HTR-8/SVneo (cell line): ENCODE data around the gene AATF.

Experiments used
- DNase-seq: peaks from one replicate; pipeline ENCODE4 v3.0.0; 2011; ENCODE audit warnings: low spot score, mixed read lengths; ENCODE audit not compliant: insufficient read length
- FAIRE-seq: peaks from 2 replicates; lab custom pipeline; 2011; peaks lifted over from hg19 to GRCh38; lab: Jason Lieb, UNC

The AATF gene

DNA sequence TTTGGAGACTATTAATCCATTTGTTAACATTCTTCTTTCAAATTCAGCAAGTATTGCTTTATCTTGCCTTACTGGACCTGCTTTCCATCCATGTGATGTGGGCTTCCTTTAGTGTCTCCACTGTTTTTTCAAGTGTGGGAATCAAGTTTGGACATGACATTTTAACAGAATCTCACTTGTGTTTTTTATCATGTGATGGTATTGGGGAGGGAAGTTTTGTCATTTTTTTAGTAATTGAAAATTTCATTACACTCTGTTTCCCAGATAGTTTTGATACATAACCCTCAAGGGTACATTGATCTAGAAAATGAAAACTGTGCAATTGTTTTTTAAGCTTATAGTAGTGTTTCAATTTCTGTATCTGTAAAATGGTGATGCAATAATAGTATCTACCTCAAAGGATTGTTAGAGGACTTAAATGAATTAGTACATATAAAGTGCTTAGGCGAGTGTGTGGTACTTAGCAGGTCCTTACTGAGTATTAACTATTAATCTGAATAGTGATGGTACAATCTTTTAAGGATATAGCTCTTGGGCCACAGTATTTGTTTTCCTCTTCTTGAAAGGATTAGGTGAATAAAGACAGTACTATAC lies 27.3 kb downstream of the AATF start:
- DNase-seq, result no peak
- FAIRE-seq, result no peak

DNA sequence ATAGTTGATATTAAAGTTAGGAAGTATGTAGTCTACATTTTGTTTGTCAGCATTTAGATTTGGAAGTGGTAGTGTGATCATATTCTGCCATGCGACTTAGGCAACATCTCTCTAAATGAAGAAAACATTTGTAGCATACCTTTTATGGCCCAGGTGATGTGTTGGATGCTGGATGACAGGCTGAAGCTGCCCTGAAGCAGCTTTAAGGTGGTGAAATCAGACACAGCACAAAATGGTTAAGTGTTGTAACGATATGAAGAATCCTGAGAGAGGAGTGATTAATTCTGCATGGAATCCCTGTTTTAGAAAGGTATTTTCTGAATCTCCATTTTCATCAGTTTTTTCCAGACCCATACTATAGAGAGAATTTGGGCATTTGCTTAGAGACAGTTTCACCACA lies 28.3 kb downstream of the AATF start:
- DNase-seq (no peak), FAIRE-seq (no peak)

DNA sequence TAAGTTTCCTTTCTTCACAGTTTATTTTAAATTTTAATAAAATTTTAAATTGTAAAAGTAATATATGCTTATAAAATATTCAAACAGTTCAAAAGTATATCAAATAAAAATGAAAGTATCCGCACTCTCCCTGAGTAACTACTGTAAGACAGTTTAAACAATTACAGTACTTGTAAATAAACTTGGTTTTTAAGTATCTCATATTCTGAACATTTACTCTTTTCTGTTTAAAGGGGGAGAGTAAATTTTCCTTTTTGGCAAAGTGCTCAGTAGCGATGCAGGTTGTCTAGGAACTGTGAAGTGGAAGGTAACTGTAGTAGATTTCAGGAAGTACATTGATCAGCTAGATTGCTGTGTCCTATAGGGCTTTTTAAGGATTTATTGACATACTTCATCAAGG lies 28.8 kb downstream of the AATF start:
- FAIRE-seq (no peak), DNase-seq (no peak)

DNA sequence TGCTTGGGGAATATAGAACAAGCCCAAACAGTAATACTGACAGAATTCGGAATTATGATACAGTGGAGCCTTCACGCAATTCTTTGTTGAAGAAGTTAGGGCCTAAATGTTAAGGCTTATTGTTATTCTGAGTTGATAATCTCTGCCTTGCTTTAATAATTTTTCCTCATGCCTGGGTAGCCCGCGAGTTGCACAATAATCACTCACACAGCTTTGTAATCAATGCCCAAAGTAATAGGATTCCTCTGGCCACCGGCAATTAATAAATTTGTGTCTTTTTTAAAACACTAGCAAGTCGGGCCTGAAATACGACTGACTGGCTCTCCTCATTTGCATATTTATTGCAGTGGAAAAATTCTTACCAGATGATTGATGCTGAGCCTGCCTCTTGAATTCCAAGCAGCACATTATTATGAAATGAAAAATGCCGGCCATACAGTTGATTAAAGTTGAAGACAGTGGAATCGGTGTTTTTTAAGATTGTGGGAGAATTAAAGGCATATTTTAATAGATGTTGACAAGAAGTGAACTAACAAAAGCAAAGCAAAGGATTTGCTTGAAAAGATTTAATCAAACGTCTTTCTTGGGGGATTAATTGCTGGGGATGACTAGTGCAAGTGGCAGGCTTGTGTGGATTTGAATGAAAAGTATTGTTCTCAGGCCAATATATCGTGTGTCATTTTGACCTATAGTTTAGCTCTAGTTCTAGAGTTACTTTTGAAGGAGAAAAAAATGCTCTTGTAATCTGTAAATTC lies 30.2 kb downstream of the AATF start:
- FAIRE-seq (no peak), DNase-seq (peak; percentile 25)

DNA sequence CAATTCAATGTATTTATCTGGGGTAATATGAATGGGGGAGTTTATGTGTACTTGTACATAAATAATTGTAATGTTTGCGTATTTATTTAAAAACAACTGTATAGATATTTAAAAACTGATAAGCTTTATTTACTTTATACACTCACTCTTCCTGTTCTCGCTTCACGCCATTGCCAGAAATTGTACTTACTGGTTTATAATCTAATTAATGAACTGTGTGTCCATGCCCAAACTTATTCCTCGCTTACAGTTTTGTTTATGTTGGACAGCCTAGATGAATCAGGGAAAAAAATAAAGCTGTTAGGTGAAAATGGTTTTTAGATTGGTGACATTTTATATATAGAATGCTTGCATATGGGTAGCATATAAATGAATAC lies 30.8 kb downstream of the AATF start:
- FAIRE-seq (no peak), DNase-seq (no peak)

DNA sequence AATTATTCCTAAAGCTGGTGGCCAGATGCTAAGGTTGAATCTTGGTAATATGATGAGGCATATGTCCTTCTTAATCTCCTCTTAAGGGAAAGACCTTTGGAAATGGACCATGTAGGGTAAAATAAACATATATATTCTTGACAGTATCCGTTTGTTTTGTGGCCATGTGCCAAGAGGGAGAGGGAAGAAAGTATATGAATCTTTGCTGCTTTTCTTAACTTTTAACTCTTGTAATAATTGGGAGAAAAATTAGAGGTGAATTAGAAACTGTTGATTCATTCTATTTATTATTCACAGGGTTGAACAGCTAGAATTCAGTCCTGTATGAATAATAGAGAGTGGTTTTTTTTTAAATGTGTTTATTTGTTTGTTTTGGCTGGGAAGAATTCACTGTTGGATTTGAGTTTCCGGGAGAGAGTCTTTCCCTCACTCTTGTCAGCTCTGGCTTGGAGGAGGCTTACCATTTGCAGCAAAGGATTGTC lies 31.6 kb downstream of the AATF start:
- FAIRE-seq (no peak), DNase-seq (no peak)

DNA sequence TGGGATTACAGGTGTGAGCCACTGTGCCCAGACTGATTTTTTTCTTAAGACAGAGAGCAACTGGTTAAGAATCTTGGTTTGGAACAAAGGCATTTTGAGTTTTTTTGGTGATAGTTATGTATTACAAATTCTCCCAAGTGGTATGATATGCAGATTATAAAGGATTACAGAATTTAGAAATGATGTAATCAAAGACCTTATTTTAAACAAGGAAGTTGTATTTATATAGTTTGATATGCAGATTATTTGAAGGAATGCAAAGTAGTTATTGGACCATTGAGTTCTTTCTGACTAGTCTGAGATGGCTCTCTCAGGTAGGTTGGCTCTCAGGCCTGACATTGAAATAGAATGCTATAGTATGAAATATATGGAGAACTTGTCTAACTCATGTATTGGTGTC lies 34.9 kb downstream of the AATF start:
- DNase-seq, result no peak
- no peak for FAIRE-seq

DNA sequence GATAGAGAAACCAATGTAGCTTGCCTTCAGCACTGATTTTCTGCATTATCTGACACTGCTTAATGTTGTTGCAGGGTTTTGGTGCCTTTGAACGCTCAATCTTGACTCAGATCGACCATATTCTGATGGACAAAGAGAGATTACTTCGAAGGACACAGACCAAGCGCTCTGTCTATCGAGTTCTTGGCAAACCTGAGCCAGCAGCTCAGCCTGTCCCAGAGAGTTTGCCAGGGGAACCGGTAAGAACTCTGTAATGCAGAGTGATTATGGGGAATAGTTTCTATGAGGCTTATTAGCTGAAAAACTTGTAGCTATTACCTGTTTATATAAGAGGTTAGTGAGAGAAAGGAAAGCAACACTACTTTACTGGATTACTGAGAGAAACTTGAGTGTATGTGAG lies 40.4 kb downstream of the AATF start:
- DNase-seq (no peak), FAIRE-seq (no peak)

DNA sequence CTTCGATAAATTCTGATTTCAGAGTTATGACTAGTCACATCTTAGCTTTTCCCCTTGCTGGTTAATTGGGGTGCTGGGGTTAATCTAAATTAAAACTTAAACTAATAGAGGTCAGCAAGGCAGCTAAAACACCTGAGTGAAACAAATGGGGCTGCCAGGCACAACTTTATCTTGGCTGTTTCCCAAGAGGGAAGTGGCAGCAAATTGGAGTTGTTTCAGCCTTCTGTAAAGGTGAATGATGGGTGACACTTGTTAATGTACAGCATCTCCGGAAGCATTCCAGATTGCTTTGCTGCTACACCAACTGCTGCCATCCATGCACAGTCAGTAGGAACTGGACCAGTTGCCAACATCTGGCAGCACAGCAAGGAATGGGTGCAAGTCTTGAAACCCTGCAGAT lies 43.9 kb downstream of the AATF start:
- no peak for DNase-seq
- FAIRE-seq, result no peak

DNA sequence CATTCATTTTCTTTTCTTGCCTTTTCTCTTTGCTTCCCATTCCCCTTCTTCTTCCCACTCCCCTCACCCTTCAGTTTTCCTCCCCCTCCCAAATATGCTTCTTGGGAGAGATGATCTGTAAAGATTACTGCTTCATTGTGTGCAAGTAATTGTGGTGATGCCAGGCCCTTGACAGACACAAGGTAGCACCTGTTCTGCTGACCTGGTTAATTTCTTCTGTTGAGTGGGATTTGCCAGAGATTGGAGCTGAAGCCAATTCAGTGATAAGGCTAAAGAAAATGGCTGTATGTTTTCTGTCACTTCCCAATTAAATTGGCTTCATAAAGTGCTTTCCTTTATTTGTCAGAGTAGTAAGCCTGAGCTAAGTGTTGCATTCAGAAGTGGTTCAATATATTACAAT lies 44.5 kb downstream of the AATF start:
- DNase-seq (no peak), FAIRE-seq (no peak)

DNA sequence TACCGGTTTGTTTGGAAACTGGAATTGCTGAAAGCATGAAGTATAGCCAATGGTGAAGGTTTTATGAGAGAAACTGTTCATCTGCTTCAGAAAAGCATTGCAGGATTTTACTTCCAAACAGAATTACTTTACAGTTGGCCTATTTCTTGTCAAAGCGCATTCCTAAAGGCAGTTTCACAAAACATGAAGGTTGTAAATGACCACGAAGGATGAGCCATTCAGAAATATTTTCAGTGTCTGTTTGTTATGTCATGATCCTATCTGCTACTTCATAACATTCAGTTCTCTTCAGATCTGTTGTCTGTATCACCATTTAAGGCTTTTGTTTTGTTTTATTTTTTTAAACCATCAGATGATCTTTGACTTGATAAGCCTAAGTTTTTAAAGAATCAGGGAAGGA lies 45.7 kb downstream of the AATF start:
- FAIRE-seq (no peak), DNase-seq (no peak)

DNA sequence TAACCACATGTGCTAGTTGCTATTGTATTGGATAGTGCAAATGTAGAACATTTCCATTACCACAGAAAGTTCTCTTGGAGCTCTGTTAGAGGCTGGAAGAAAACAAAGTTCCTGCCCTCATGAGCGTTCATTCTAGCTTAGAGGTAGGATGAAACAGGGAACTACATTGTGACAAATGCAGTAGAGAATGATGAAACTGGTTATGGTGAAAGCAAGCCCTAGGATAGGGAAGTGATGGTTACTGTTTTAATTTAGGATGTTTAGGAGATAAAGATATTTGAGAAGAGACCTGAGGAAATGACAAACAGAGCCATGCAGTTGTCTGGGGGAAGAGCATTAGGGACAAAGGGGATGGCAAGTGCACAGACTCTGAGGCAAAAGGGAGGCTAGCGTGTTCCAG lies 50.7 kb downstream of the AATF start:
- FAIRE-seq, result no peak
- no peak for DNase-seq

DNA sequence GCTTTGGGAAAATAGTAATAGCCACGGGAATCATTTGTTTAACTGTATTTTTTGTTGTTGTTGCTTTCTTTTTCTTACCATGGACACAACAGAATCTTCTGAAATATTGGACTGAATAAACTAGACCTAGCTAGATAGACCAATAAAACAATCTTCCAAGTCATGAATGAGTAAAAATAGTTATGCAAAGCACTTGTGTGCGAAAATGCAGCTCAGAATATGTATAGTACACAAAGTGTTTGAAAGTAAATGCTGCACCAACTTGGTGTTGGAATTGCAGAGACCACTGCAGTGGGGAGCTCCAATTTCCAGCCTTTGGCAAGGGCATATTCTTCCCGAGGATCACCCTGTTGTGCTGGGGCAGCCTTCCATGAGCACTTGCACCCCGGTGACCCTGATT lies 68.0 kb downstream of the AATF start:
- no peak for DNase-seq
- no peak for FAIRE-seq

DNA sequence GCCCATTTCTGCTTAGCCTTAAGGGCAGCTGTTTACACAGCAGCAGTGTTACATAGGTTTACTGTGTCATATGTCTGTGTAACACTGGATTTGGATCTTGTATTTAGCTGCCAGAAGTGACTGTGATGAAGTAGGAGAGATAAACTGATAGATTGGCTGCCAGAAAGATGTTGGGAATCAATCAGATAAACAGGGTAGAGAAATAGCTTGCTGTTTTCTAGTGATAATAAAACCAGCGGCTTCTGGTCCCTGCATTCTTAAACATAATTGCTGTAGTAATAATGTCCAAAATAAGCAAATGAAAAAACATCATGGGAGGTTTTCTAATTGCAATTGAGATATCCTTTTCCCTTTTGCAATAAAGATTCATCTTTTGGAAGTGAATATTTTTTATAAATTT lies 68.7 kb downstream of the AATF start:
- DNase-seq (no peak), FAIRE-seq (no peak)

DNA sequence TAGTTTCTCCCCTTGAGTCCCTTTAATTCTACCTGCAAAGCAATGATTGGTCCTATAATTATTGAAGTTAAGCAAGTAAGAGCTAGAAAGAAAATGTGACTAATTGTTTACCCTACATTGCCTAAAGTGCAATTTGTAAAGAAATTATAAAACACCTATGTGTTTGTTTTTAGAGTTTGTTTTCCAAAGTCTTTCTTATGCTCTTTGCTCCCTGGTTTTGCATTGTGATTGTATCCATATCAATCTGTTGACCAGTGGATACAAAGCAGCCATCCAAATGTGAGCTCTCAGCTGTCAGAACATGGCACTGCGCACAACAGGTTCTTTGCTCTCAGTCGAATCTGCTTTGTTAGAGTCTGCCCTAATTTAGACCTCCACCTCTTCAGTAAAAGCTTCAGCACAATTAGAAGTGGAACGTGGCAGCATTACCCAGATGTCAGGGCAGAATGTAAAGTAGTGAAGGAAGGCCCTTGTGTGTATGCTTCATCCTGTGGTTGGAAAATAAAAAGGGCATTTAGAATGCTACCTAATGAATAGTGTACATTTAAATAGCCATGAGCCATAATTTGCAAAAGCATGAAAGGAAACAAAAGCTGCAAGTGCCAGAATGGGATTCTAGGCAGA lies 70.5 kb downstream of the AATF start:
- FAIRE-seq, result no peak
- DNase-seq, result no peak

DNA sequence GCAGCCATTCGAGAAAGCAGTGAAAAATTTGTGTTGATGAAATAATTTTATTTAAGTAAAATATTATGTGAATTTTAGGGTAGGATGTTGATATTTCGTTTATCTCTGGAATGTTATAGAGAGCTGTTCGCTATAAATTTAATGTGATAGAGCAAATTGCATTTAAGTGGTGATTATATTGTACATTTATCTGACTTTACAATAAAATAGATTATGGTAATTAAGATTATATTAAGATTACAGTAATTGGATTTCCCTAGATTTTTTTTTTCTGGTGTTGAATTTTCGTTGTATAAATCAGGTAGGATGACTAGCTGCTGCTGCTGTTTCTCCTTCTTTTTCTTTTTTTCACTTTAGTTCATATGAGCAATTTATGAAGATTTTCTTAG lies 71.0 kb downstream of the AATF start:
- FAIRE-seq (no peak), DNase-seq (no peak)

DNA sequence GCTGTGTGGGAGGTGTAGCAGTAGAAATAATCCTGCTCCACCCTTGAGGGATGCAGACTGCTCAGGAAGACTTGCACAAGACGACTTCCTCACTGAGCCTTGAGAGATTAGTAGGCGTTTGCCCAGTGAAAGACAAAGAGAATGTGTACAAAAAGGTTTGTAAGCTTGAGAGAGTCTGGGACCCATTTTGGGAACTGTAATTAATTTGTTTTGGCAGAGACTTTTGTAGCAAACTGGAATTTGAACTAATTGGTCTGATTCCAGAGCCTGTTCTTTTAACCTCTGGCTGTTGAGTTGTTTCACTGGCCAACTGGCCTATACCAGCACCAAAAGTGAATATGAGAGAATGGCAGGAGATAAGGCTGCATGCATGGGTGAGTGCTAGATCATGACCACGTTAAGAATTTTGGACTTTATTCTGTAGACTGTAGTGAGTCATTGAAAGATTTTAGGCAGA lies 75.5 kb downstream of the AATF start:
- no peak for FAIRE-seq
- no peak for DNase-seq

DNA sequence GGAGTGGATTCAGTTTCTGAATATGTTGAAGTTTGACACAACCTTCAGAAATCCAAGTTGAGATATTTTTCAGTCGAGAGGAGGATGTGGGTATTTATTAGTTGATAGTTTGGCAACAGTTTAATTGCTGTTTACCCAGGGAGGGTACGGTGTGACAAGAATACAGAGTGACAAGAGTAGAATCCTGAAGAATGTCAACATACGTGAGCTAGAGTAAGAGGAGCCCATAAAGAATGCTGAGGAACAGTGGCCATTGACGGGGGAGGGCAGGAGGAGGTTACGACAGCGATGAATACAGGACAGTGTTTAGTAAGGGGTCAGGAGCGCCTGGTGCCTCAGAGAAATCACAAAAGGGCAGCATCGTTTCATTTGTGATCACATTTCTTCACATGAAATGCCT lies 76.5 kb downstream of the AATF start:
- DNase-seq (no peak), FAIRE-seq (no peak)

DNA sequence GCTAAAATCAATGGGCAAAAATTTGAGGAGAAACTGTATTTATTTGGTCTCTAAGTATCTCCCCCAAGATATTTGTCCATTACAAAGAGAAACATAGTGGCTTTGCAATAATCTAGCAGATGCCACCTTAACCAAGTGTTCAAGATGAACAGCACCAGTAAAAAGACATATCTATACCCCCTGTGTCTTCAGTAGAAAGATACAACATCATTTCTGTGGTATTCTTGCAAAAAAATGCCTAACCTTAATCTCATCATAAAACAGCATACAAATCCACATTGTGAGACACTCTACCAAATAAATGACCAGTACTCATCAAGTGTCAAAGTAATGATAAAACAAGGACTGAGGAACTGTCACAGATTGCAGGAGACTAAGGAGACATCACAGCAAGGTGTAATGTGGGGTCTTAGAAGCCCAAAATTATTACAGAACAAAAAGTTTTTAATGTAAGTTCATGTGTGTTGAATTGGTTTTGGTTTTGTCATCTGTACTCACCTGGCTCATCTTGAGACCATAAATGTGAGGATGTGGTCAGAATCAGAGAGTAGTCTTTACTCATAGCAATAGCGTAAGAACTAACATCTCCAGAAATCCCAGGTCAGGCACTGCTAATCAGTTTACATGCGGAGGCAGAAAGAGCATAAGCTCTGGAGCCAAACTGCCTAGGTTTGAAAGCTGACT lies 77.2 kb downstream of the AATF start:
- no peak for DNase-seq

DNA sequence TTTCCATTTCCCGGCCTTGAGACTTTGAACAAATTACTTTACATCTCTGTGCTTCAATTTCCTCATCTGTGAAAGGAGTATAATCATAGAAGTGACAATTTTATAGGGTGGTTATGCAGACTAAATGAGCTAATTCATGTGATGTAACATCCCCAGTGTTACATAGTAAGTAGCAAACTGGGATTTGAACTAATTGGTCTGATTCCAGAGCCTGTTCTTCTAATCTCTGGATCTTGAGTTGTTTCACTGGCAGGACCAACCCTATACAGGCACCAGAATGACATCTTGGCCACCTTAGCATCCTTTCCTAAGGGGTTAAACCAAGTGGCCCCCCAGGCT lies 77.7 kb downstream of the AATF start:
- no peak for FAIRE-seq

More for the DNA sequence above, 77.2 kb downstream of the AATF start:
- no peak for FAIRE-seq

DNA sequence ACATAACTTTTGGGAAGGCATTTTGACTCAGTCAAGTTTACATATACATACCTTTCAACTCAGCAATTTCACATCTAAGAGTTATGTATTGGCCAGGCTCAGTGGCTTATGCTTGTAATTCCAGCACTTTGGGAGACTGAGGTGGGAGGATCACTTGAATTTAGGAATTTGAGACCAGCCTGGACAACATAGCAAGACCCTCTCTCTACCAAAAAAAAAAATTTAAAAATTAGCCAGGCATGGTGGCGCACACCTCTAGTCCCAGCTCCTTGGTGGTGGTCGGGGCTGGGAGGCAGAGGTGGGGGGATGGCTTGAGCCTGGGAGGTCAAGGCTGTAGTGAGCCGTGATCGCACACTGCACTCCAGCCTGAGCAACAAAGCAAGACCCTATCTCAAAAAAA lies 79.3 kb downstream of the AATF start:
- FAIRE-seq (no peak), DNase-seq (no peak)

More for the DNA sequence above, 77.7 kb downstream of the AATF start:
- DNase-seq, result no peak
